GM12873 (cell line): Measurements from ENCODE around the gene ZCCHC2.

Experiments used
- CTCF ChIP-seq: IDR thresholded peaks from 2 replicates; pipeline ENCODE4 v1.5.1; 2012; ENCODE audit warnings: low read depth, mild to moderate bottlenecking, moderate library complexity, low read length, control low read depth; ENCODE audit not compliant: insufficient read depth; ENCODE audit errors: missing control alignments

ZCCHC2 gene

DNA sequence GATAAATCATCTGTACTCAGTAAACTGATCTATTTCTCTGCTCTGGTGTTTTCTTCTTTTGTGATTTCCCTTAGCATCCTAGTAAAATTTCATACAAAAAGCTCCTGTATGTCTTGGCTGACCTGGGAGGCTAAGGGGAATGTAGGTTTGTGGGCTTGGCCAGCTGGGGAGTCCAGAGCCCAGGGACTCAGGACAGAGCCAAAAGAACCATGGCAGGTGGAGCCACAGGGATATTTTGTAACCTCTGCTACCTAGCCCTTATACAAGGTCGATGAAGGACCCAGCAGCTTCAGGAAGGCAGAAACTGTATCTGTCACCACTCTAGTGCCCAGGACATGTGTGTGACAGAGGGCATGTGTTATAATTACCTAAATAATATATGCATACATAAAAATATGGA lies 22.7 kb upstream of the ZCCHC2 start:
- TF ChIP-seq CTCF: no peak

GRCh38 chr18:62500966-62501591 lies 21.7 kb upstream of the ZCCHC2 start:
- TF ChIP-seq CTCF: no peak

DNA sequence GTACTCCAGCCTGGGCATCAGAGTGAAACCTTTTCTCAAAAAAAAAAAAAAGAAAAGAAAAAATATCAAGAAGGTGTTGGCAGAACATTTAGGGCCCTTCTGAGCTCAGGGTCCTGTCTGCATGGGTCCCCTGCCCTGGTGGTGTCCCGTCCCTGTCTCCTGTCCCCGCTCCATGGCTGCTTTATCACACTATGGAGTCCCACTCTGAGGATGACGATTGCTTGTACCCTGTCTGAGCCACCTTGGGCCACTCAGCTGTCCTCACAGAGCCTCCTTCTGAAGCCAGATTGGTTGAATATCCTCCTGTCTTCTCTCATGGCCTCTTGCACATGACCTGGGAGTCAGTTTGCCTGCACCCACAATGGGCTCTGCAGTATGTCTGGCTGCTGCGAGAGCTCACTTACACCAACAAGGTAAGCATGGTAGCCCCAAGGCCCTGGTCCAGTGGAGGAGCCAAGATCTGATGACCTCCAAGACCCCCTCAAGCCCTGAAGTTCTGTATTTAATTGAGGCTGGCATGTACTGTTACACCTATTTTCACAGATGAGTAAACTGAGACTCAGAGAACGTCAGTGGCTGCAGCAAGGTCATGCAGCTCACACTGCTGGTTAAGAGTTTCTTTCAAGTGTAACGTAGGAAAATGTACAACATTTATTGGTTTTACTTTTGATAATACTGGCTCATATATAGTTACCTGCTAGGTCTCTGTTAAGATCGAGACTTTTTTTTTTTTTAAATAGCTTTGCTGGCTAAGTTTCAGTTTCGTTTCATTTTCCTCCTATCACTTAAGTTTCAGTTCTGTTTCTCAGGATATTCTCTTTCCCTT lies 16.9 kb upstream of the ZCCHC2 start:
- TF ChIP-seq CTCF: no peak

DNA sequence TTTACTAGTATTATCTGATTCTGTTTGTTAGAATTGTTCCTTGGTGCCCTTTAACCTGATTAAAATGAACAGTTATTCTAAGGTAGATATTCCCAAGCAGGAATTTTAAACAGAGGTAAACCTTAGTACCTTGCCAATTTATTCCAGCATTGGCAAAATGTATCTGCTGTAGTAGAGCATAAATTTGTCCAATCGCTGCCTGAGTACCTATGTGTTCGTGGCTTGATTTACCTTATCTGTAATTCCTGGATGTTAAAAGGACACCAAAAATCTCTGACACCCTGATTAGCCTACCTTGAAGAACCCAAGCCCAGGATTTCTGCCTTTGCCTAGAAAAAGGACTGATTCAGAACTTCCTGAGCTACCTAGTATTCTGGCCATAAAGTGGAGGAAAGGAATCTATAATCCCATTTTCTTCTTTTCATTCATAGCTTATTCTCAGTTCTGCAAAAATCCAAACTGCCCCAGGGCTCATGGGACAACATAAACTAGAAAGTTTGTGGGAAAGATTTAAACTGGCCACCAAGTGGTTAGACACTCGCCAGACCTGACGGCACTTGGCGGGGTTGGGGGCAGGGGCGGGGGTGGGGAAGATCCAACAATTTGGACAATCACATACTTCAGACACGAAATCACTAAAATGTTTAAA lies 16.2 kb upstream of the ZCCHC2 start:
- no peak for TF ChIP-seq CTCF

- TF ChIP-seq CTCF: no peak
These were observed 13.0 kb upstream of the ZCCHC2 start for GRCh38 chr18:62509779-62510178.

DNA sequence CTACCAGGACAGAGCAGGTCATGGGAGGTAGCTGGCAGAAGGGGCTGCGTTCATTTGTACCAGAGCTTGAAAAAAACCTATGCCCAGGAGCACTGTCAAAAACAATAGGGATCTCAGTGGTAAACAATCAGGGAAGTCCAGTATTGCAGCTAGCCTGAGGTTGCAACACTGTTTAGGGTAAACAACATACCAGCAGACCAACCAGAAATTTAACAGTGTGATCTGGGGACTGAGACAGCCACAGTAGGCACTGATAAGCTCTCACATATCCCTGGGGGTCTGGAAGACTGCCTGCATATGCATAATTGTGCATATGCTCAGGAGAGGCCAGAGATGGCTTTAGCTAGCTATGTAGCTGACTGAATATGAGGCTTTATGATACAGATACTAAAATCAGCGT lies 12.0 kb upstream of the ZCCHC2 start:
- TF ChIP-seq CTCF: no peak

- no peak for TF ChIP-seq CTCF
These were observed 10.3 kb upstream of the ZCCHC2 start for GRCh38 chr18:62512532-62512931.
